HepG2 (cell line): Measurements from ENCODE around the gene BORCS5. TPM values are rescaled to one million over a fixed set of nuclear protein-coding genes. Genes with fewer than 3 reads are reported as not detected.

ENCODE experiments used
- ATF5 ChIP-seq: sonication (generic); formaldehyde crosslinking; IDR thresholded peaks from 2 replicates; pipeline ENCODE4 v1.4.0; 2020; ENCODE audit warnings: mild to moderate bottlenecking, low read depth, missing genetic modification reagents
- CCAR2 ChIP-seq: fragments of 200-400 bp; formaldehyde crosslinking; optimal IDR thresholded peaks from 2 replicates; pipeline ENCODE3; 2018; ENCODE audit warnings: low read depth, mild to moderate bottlenecking, low read length, moderate library complexity
- ETV5 ChIP-seq: IDR thresholded peaks from 2 replicates; pipeline ENCODE4 v1.6.1; 2018; ENCODE audit warnings: missing biosample characterization, missing genetic modification reagents, inconsistent platforms, borderline replicate concordance
- FOXK1 ChIP-seq: sonication (generic); formaldehyde crosslinking; IDR thresholded peaks from 2 replicates; pipeline ENCODE4 v1.4.0; 2020; ENCODE audit warnings: low read depth, missing genetic modification reagents, borderline replicate concordance
- GMEB1 ChIP-seq: sonication (generic); formaldehyde crosslinking; IDR thresholded peaks from 2 replicates; pipeline ENCODE4 v1.5.1; 2020; ENCODE audit warnings: missing genetic modification reagents, mild to moderate bottlenecking, borderline replicate concordance
- GTF2F1 ChIP-seq: fragments of 150-350 bp; IDR thresholded peaks from 2 replicates; pipeline ENCODE4 v1.6.1; 2014; ENCODE audit warnings: low read length
- HOMEZ ChIP-seq: IDR thresholded peaks from 2 replicates; pipeline ENCODE4 v1.6.1; 2016; ENCODE audit warnings: low read depth
- KDM6A ChIP-seq: IDR thresholded peaks from 2 replicates; pipeline ENCODE4 v1.6.1; 2016; ENCODE audit warnings: low read depth
- KMT2A ChIP-seq: sonication (generic); formaldehyde crosslinking; IDR thresholded peaks from 2 replicates; pipeline ENCODE4 v1.4.0; 2020; ENCODE audit warnings: missing genetic modification reagents
- LCORL ChIP-seq, 2 experiments: fragments of 450-650 bp in 1 of 2; sonication (generic) in 1 of 2; formaldehyde crosslinking in 1 of 2; IDR thresholded peaks; 2 replicates each; pipeline versions ENCODE4 v1.5.0 to v1.6.1; 2017 to 2020; ENCODE audit warnings: antibody characterized with exemption in 1 of 2, missing genetic modification reagents in 1 of 2
- NCOR1 ChIP-seq: fragments of 200-600 bp; sonication (generic); IDR thresholded peaks from 2 replicates; pipeline ENCODE4 v1.7.0; 2017; ENCODE audit warnings: antibody characterized with exemption, low read length, borderline replicate concordance
- PHF20 ChIP-seq: sonication (generic); formaldehyde crosslinking; IDR thresholded peaks from 2 replicates; pipeline ENCODE4 v1.5.0; 2020; ENCODE audit warnings: mild to moderate bottlenecking, missing genetic modification reagents
- SOX13 ChIP-seq, 3 experiments: fragments of 450-650 bp in 1 of 3; sonication (generic) in 1 of 3; formaldehyde crosslinking in 1 of 3; IDR thresholded peaks in 2 of 3; conservative IDR thresholded peaks in 1 of 3; 2 replicates each; pipeline versions ENCODE4 v1.5.0 to v1.6.1; 2016 to 2020; ENCODE audit warnings: antibody characterized with exemption in 1 of 3, mild to moderate bottlenecking in 1 of 3, missing compliant biosample characterization in 1 of 3, missing genetic modification reagents in 1 of 3, moderate library complexity in 1 of 3
- SOX6 ChIP-seq, 2 experiments: fragments of 450-650 bp in 1 of 2; sonication (generic) in 1 of 2; formaldehyde crosslinking in 1 of 2; IDR thresholded peaks; 2 replicates each; pipeline versions ENCODE4 v1.4.0 to v1.6.1; 2017 to 2020; ENCODE audit warnings: antibody characterized with exemption in 1 of 2, mild to moderate bottlenecking in 1 of 2, missing genetic modification reagents in 1 of 2
- TCF12 ChIP-seq, 2 experiments: fragments of 450-650 bp in 1 of 2; sonication (generic) in 1 of 2; formaldehyde crosslinking in 1 of 2; IDR thresholded peaks; 2 replicates each; pipeline versions ENCODE4 v1.6.1 to v1.8.0; 2017 to 2022; ENCODE audit warnings: antibody characterized with exemption in 1 of 2, mild to moderate bottlenecking in 1 of 2, missing genetic modification reagents in 1 of 2, moderate library complexity in 1 of 2
- YEATS4 ChIP-seq: sonication (generic); formaldehyde crosslinking; IDR thresholded peaks from 2 replicates; pipeline ENCODE4 v1.4.0; 2020; ENCODE audit warnings: missing genetic modification reagents, borderline replicate concordance
- ZBTB20 ChIP-seq: sonication (generic); formaldehyde crosslinking; IDR thresholded peaks from 2 replicates; pipeline ENCODE4 v1.8.1; 2023; ENCODE audit warnings: missing genetic modification reagents, low read depth, mild to moderate bottlenecking, borderline replicate concordance
- ZBTB21 ChIP-seq: sonication (generic); formaldehyde crosslinking; IDR thresholded peaks from 2 replicates; pipeline ENCODE4 v1.4.0; 2020; ENCODE audit warnings: missing genetic modification reagents
- ZMYM3 ChIP-seq: sonication (generic); formaldehyde crosslinking; IDR thresholded peaks from 2 replicates; pipeline ENCODE4 v1.5.1; 2020; ENCODE audit warnings: mild to moderate bottlenecking, missing genetic modification reagents
- ZNF121 ChIP-seq: sonication (generic); formaldehyde crosslinking; IDR thresholded peaks from 2 replicates; pipeline ENCODE4 v1.5.0; 2020; ENCODE audit warnings: mild to moderate bottlenecking, missing genetic modification reagents
- ZNF263 ChIP-seq: sonication (generic); formaldehyde crosslinking; IDR thresholded peaks from 2 replicates; pipeline ENCODE4 v1.4.0; 2020; ENCODE audit warnings: missing genetic modification reagents
- ZNF317 ChIP-seq: sonication (generic); formaldehyde crosslinking; IDR thresholded peaks from 2 replicates; pipeline ENCODE4 v1.5.0; 2020; ENCODE audit warnings: mild to moderate bottlenecking, missing genetic modification reagents
- ZNF367 ChIP-seq: sonication (generic); formaldehyde crosslinking; IDR thresholded peaks from 2 replicates; pipeline ENCODE4 v1.4.0; 2020; ENCODE audit warnings: missing genetic modification reagents, borderline replicate concordance
- ZNF773 ChIP-seq: sonication (generic); formaldehyde crosslinking; IDR thresholded peaks from 2 replicates; pipeline ENCODE4 v1.4.0; 2020; ENCODE audit warnings: missing genetic modification reagents, borderline replicate concordance
- polyA plus RNA-seq, 8 experiments: library from polyadenylated mRNA; depleted of rRNA in 3 of 8; stranded (reverse) in 7 of 8; unstranded in 1 of 8; fragments of >200 nt; fragmentation: Illumina TruSeq in 4 of 8; extraction: Trizol in 4 of 8; gene quantifications; 2 replicates each; pipeline versions ENCODE4 v1.2.1 to v1.2.3, GENCODE V29; 2011 to 2016; ENCODE audit warnings: low read depth in 4 of 8, missing spikeins in 1 of 8, mixed read lengths in 1 of 8; ENCODE audit not compliant: insufficient read depth in 1 of 8
- total RNA-seq, 5 experiments: library from RNA; depleted of rRNA; stranded (reverse); fragments of >200 nt; fragmentation: Illumina TruSeq; extraction: Trizol; gene quantifications; 2 replicates each; pipeline ENCODE4 v1.2.3, GENCODE V29; 2016; ENCODE audit warnings: low read depth in 1 of 5

BORCS5 gene
- total and polyA plus RNA-seq, 2 of the 13 experiments (the other 11 are each of a cell fraction or from before 2014, with no cell fraction given) = 3.9 to 4.7 TPM

GRCh38 chr12:12403264-12404248 lies 46.7 kb downstream of the BORCS5 start (continued):
- TF ChIP-seq GMEB1 (CRISPR knock-in tag) = no peak; the same call in 1 of the 2 replicates
- TF ChIP-seq PHF20 (CRISPR knock-in tag) = no peak
- TF ChIP-seq FOXK1 (CRISPR knock-in tag) = no peak
- no peak for TF ChIP-seq TCF12 (IDR thresholded peaks at IDR 0.05)
- TF ChIP-seq TCF12 (CRISPR knock-in tag; IDR thresholded peaks at IDR 0.05) = no peak
- TF ChIP-seq ATF5 (CRISPR knock-in tag) = no peak
- TF ChIP-seq ZNF263 = no peak
- no peak for TF ChIP-seq ZNF367 (CRISPR knock-in tag)
- no peak for TF ChIP-seq ZNF317
- peak; percentile 75 for TF ChIP-seq SOX13 (IDR thresholded peaks at IDR 0.05)
- peak in 1 of 2 experiments; percentile 87; a peak in 2 of 4 replicates for TF ChIP-seq SOX13 (CRISPR knock-in tag; conservative IDR thresholded peaks at IDR 0.05 in 1 of 2, IDR thresholded peaks at IDR 0.05 in 1 of 2)
- no peak for TF ChIP-seq KDM6A (CRISPR knock-in tag)
- no peak for TF ChIP-seq KMT2A
- TF ChIP-seq YEATS4 (CRISPR knock-in tag) = 0 out of 2 replicates have a peak, but pooled peaks have one; percentile 34
- peak; percentile 70; the same call in 1 of the 2 replicates for TF ChIP-seq HOMEZ (CRISPR knock-in tag)
- peak; percentile 37; the same call in 1 of the 2 replicates for TF ChIP-seq ZMYM3
- no peak for TF ChIP-seq CCAR2
- TF ChIP-seq LCORL (IDR thresholded peaks at IDR 0.05) = no peak
- no peak; the same call in 1 of the 2 replicates for TF ChIP-seq LCORL (CRISPR knock-in tag; IDR thresholded peaks at IDR 0.05)
- no peak for TF ChIP-seq ZNF773
- peak; percentile 25; the same call in 1 of the 2 replicates for TF ChIP-seq ZBTB20 (CRISPR knock-in tag)
- no peak for TF ChIP-seq ZNF121 (CRISPR knock-in tag)
- TF ChIP-seq GTF2F1 = no peak
- peak; percentile 94; the same call in 1 of the 2 replicates for TF ChIP-seq NCOR1
- no peak for TF ChIP-seq SOX6 (IDR thresholded peaks at IDR 0.05)
- peak; percentile 91 for TF ChIP-seq SOX6 (CRISPR knock-in tag; IDR thresholded peaks at IDR 0.05)
- peak; percentile 78 for TF ChIP-seq ETV5 (CRISPR knock-in tag)
- TF ChIP-seq ZBTB21 = peak; percentile 82
